RWPE1 (cell line): ENCODE data around the gene ZNF362.
A peak's percentile ranks its signal among the peaks of the same experiment; 100 is the strongest.

Source experiments
- CTCF ChIA-PET: fragments of 350-600 bp; sonication (Branson Sonifier 250); formaldehyde crosslinking; extraction: SDS; loops from one replicate; lab custom pipeline; 2021; lab: Yijun Ruan, JAX
- POLR2A ChIA-PET: fragments of 400-600 bp; formaldehyde crosslinking; extraction: SDS; loops from one replicate; lab custom pipeline; 2020; ENCODE audit warnings: antibody characterized with exemption; ENCODE audit not compliant: low non-redundant PET; lab: Yijun Ruan, JAX
- DNase-seq: peaks from one replicate; pipeline ENCODE4 v3.0.0; 2012; ENCODE audit warnings: low spot score
- H3K27ac ChIP-seq: fragments of 450-650 bp; 2 replicates; pipeline ENCODE4 v1.5.1; 2017
- CTCF ChIP-seq: fragments of 450-650 bp; conservative IDR thresholded peaks from 2 replicates; pipeline ENCODE4 v1.5.1; 2017; ENCODE audit warnings: low read depth, mild to moderate bottlenecking

Gene ZNF362

GRCh38 chr1:33241866-33242265, 14.4 kb upstream of the ZNF362 start:
- no peak overlapping the region for H3K27ac ChIP-seq
- DNase-seq, result no peak
- CTCF ChIA-PET, result no interaction called here
- POLR2A ChIA-PET, result no interaction called here
- TF ChIP-seq CTCF, result no peak

- CTCF ChIA-PET, result no interaction called here
- no peak for DNase-seq
- POLR2A ChIA-PET, result no interaction called here
- no peak for TF ChIP-seq CTCF
- H3K27ac ChIP-seq, result no peak overlapping the region
These were observed 13.6 kb upstream of the ZNF362 start for GRCh38 chr1:33242652-33243051.

- H3K27ac ChIP-seq, result no peak overlapping the region
- ChIA-PET POLR2A (no interaction called here), CTCF (no interaction called here)
- DNase-seq, result peak; percentile 58
- no peak for TF ChIP-seq CTCF
These were observed 12.0 kb upstream of the ZNF362 start for GRCh38 chr1:33244143-33244808.

GRCh38 chr1:33244809-33245186, 11.5 kb upstream of the ZNF362 start:
- no peak overlapping the region for H3K27ac ChIP-seq
- ChIA-PET POLR2A (no interaction called here), CTCF (no interaction called here)
- no peak for DNase-seq
- no peak for TF ChIP-seq CTCF

GRCh38 chr1:33246171-33246570, 10.1 kb upstream of the ZNF362 start:
- no peak for DNase-seq
- no peak overlapping the region for H3K27ac ChIP-seq
- no peak for TF ChIP-seq CTCF
- CTCF ChIA-PET, result no interaction called here
- POLR2A ChIA-PET, result no interaction called here

- TF ChIP-seq CTCF, result no peak
- H3K27ac ChIP-seq, result no peak overlapping the region
These were observed 8.7 kb upstream of the ZNF362 start for GRCh38 chr1:33247545-33247944.

More at GRCh38 chr1:33247545-33247944, 8.7 kb upstream of the ZNF362 start:
- ChIA-PET CTCF (interaction anchor here (1.0 kb wide), 1 partner anchor 26 kb away, joined by 3 read pairs; no protein-coding TSS in a partner anchor), POLR2A (no interaction called here)
- DNase-seq, result no peak
